ENCODE data around the gene CAPN1. TPM values are rescaled to one million over a fixed set of nuclear protein-coding genes. Genes with fewer than 3 reads are reported as not detected.
"Not testable (repeated sequence)": the region's sequence is repeated elsewhere in the genome, so short reads cannot be mapped to it uniquely, and the experiment has no call there.

Gene CAPN1
- total and polyA plus RNA-seq, 12 donors: 20.6 to 333 (median 135) TPM

DNA sequence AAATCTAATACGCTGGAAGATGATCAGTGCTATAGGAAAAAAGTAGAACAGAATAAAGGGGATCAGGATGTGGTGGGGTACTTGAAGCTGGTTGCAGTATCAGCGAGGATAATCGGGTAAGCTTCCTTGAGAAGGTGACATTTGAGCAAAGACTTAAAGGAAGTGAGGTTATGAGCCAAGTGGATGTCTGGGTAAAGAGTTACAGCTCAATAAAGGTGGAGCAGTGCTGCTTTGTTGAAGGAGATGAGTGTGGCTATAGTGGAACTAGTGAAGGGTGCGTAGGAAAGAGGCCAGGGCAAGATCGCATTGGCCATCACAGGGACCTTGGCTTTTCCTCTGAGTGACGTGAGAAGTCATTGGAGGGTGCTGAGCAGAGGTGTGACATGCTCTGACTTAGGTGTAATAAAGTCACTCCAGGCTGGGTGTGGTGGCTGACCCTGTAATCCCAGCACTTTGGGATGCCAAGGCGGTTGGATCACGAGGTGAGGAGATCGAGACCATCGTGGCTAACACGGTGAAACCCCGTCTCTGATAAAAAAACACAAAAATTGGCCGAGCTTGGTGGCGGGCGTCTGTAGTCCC is 45.1 kb upstream of the CAPN1 start:
- DNase-seq: peak in 2 of 7 donors; percentile 22 to 45
- intact Hi-C loops (cut with DNase I): loop anchor here in 1 of 2 donors (5.0 kb wide), 1 partner anchor 46 kb away; the partner anchor contains the start of gene CAPN1
- H3K4me3 ChIP-seq: no peak overlapping the region

DNA sequence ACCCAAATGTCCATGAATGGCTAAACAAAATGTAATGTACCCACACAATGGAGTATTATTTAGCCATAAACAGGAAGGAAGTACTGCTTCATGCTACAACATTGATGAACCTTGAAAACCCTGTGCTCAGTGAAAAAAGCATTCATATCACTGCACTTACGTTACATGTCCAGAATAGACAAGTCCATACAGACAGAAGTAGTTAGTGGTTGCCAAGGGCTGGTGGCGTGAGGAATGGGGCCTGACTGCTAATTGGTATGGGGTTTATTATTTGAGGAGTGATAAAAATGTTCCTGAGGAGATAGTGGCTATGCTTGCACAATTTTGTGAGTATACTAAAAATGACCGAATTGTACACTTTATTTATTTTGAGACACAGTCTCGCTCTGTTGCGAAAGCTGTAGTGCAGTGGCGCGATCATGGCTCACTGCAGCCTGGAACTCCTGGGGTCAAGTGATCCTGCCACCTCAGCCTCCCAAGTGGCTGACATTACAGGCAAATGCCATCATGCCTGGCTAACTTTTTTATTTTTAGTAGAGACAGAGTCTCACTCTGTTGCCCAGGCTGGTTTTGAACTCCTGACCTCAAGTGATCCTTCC is 39.7 kb upstream of the CAPN1 start:
- H3K27me3 ChIP-seq: no peaks in the 10 kb centered on the region
- no peak overlapping the region for H3K4me3 ChIP-seq
- no peaks in the 10 kb centered on the region for H3K36me3 ChIP-seq (replicated peaks in 1 of 2)
- H3K27ac ChIP-seq: no peak overlapping the region
- no peaks in the 10 kb centered on the region for H3K9me3 ChIP-seq (replicated peaks in 1 of 3)
- WGBS, 4 donors: 77 to 84% (median 80%) methylated on average over 7 of the region's 7 CpGs
- intact Hi-C loops (cut with DNase I): loop anchor here in 1 of 2 donors (10.0 kb wide), 1 partner anchor 617 kb away; no protein-coding TSS in a partner anchor
- DNase-seq: peak in 1 of 7 donors; percentile 9
- no peaks in the 10 kb centered on the region for H3K4me1 ChIP-seq (replicated peaks in 1 of 2)
- TF ChIP-seq POLR2A (IDR thresholded peaks at IDR 0.05): no peak
- TF ChIP-seq, protein P1, sequence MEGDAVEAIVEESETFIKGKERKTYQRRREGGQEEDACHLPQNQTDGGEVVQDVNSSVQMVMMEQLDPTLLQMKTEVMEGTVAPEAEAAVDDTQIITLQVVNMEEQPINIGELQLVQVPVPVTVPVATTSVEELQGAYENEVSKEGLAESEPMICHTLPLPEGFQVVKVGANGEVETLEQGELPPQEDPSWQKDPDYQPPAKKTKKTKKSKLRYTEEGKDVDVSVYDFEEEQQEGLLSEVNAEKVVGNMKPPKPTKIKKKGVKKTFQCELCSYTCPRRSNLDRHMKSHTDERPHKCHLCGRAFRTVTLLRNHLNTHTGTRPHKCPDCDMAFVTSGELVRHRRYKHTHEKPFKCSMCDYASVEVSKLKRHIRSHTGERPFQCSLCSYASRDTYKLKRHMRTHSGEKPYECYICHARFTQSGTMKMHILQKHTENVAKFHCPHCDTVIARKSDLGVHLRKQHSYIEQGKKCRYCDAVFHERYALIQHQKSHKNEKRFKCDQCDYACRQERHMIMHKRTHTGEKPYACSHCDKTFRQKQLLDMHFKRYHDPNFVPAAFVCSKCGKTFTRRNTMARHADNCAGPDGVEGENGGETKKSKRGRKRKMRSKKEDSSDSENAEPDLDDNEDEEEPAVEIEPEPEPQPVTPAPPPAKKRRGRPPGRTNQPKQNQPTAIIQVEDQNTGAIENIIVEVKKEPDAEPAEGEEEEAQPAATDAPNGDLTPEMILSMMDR (IDR thresholded peaks at IDR 0.05): no peak

More for the DNA sequence above, 45.1 kb upstream of the CAPN1 start:
- peaks cover 0 to 15% of the 10 kb centered on the region in 2 donors for H3K36me3 ChIP-seq (replicated peaks in 1 of 2)
- WGBS, 4 donors: 86 to 90% (median 88%) methylated on average over 15 of the region's 15 CpGs
- H3K9me3 ChIP-seq (replicated peaks in 1 of 3): no peaks in the 10 kb centered on the region
- no peak for TF ChIP-seq POLR2A (IDR thresholded peaks at IDR 0.05)
- TF ChIP-seq, protein P1 (IDR thresholded peaks at IDR 0.05): no peak
- no peaks in the 10 kb centered on the region for H3K27me3 ChIP-seq
- no peak overlapping the region for H3K27ac ChIP-seq
- H3K4me1 ChIP-seq (replicated peaks in 1 of 2): peaks cover 18 to 29% of the 10 kb centered on the region in 2 donors

DNA sequence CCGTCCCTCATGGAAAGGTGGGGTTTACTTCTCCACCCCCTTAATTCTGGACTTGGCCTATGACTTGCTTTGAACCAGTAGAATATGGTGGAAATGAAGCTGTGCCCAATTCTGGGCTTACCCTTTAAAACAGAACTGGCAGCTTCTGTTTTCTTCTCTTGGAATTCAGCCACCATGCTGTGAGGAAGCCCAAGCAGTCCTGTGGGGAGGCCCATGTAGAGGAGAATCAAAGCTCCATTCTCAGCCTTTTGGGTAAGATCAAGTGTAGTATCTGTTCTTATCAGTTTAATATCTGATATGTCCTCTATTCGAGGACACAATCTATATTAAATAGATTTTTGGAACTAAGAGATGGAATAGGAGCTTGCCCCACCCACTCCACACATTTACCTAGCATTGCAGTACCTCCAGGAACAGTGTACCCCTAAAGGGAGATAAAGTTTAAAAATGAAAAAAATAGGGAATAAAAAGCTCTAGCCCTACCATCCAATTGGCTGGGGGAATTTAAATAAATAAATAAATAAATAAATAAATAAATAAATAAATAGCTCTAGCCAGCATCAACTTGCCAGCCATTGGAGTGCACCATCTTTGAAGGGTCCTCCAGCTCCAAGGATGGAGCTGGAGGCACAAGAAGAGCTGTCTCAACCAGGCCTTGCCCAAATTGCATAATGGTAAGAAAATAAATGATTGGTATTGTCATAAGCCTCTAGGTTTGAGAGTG is 34.2 kb upstream of the CAPN1 start:
- Histone ChIP-seq H3K27me3 (no peaks in the 10 kb centered on the region), H3K27ac (no peak overlapping the region), H3K4me3 (no peak overlapping the region), H3K9me3 (replicated peaks in 1 of 3) (no peaks in the 10 kb centered on the region), H3K36me3 (replicated peaks in 1 of 2) (no peaks in the 10 kb centered on the region), H3K4me1 (replicated peaks in 1 of 2) (peaks cover 0 to 17% of the 10 kb centered on the region in 2 donors)
- no peak for DNase-seq
- intact Hi-C loops (cut with DNase I): loop anchor here in 1 of 2 donors (10.0 kb wide), 1 partner anchor 623 kb away; no protein-coding TSS in a partner anchor
- TF ChIP-seq, protein P1 (IDR thresholded peaks at IDR 0.05): no peak
- no peak for TF ChIP-seq POLR2A (IDR thresholded peaks at IDR 0.05)
- 73 to 81% (median 75%) methylated on average over 2 of the region's 2 CpGs for WGBS, 4 donors

DNA sequence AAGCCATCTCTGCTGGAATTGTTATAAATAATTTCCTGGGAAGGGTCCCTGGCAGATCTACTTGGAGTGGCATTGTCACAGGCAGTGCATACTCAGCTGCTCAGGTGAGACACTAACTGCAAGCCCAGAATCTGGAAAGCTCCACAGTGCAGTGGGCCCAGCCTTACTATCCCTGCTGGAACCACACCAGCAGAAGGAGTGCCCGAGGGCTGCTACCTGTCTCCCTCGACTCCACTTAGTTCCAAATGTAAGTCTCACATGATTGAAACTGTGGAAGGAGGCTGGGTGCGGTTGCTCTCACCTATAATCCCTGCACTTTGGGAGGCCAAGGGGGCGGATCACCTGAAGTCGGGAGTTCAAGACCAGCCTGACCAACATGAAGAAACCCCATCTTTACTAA is 33.1 kb upstream of the CAPN1 start:
- TF ChIP-seq, protein P1 (IDR thresholded peaks at IDR 0.05): no peak
- no peak for TF ChIP-seq POLR2A (IDR thresholded peaks at IDR 0.05)
- 84 to 92% (median 86%) methylated on average over 3 to 5 of the region's 5 CpGs for WGBS, 4 donors
- no peak overlapping the region for H3K4me3 ChIP-seq
- peaks cover 0 to 17% of the 10 kb centered on the region in 2 donors for H3K4me1 ChIP-seq (replicated peaks in 1 of 2)
- intact Hi-C loops (cut with DNase I): loop anchor here in 1 of 2 donors (10.0 kb wide), 1 partner anchor 624 kb away; no protein-coding TSS in a partner anchor
- H3K27ac ChIP-seq: no peak overlapping the region
- H3K27me3 ChIP-seq: no peaks in the 10 kb centered on the region
- DNase-seq: no peak
- no peaks in the 10 kb centered on the region for H3K36me3 ChIP-seq (replicated peaks in 1 of 2)
- no peaks in the 10 kb centered on the region for H3K9me3 ChIP-seq (replicated peaks in 1 of 3)

DNA sequence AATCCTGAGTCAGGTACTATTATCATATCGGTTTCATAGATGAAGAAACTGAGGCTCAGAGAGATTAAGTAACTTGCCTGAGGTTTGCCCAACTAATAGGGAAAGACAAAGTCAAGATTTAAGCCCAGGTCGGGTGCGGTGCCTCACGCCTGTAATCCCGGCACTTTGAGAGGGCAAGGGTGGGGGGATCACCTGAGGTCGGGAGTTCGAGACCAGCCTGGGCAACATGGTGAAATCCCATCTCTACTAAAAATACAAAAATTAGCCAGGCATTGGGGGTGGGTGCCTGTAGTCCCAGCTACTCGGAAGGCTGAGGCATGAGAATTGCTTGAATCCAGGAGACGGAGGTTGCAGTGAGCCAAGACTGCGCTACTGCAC is 31.6 kb upstream of the CAPN1 start:
- H3K27me3 ChIP-seq; DNase-seq; intact Hi-C loops (cut with DNase I); H3K4me3 ChIP-seq; H3K9me3 ChIP-seq (replicated peaks in 1 of 3); H3K36me3 ChIP-seq (replicated peaks in 1 of 2): not testable (repeated sequence)
- Histone ChIP-seq H3K4me1 (replicated peaks in 1 of 2) (peaks cover 0 to 17% of the 10 kb centered on the region in 2 donors), H3K27ac (peak overlapping the region in 4 of 5 donors; percentile 4 to 82 (median 70))
- WGBS, 4 donors: 65 to 78% (median 71%) methylated on average over 10 of the region's 10 CpGs

Data from adrenal gland (tissue), 12 donors.